Measurements from ENCODE around the gene SLC40A1. TPM values are rescaled to one million over a fixed set of nuclear protein-coding genes. Genes with fewer than 3 reads are reported as not detected.

Gene SLC40A1
- total RNA-seq, 2 experiments from 2014 or later, result 0.47 to 1.3 TPM

DNA sequence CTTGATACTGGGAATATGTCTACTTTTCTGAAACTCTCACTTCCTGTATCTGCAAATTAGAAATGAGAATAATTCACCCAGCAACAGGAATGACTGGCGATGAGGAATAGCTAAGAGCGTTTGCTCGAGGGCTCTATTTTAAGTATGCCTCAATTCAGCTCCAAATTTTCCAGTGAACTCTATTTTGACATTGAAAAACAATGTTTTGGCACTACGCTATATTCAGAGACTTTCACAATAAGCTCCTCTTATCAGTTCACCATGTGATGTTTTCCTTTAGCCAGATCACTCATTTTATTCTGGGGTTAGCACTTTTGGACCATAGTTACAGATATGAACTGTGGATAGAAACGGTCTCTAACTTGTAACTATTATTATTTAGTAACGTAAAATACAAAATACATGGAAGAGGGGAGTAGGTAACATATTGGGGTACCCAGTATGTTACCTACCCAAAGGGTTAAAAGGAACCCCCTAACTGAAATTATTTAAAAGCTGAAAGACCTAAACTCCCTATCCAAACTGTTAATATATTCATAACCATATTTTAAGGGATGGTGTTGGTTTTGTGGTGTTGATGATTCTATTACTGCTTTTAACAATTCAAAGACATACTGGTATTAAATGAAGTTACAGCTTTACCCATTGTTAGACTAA is 28.1 kb downstream of the SLC40A1 start:
- DNase-seq (no peak), ATAC-seq (no peak)
- no peaks in the 10 kb centered on the region for H3K9me3 Mint-ChIP-seq (ENCODE audit: low read depth)
- no peak overlapping the region for H3K4me3 Mint-ChIP-seq
- H3K27ac Mint-ChIP-seq, result no peak overlapping the region
- H3K36me3 Mint-ChIP-seq, result no peaks in the 10 kb centered on the region
- peaks cover 6% of the 10 kb centered on the region for H3K27me3 Mint-ChIP-seq
- CTCF ChIA-PET, result no interaction called here
- H3K4me1 Mint-ChIP-seq, result no peaks in the 10 kb centered on the region

DNA sequence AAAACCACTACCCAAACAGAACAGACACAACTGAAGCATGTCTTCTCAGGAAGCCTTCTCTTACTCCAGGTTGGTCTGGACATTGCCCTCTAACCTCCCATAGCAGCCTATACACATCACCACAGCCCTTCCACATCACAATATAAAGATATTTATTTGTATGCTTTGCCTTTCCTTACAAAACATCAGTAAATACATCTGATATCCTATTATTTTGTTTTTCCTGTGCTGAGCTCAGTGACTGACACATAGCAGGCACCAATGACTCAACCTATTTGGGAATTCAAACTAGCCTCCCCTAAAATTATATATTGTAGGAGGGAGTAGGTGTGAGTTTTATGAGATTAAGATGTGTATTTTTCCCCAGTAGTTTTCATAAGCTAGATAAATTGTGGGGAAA is 28.8 kb downstream of the SLC40A1 start:
- no peaks in the 10 kb centered on the region for H3K9me3 Mint-ChIP-seq (ENCODE audit: low read depth)
- CTCF ChIA-PET, result no interaction called here
- no peaks in the 10 kb centered on the region for H3K36me3 Mint-ChIP-seq
- no peak overlapping the region for H3K27ac Mint-ChIP-seq
- H3K4me1 Mint-ChIP-seq, result no peaks in the 10 kb centered on the region
- H3K27me3 Mint-ChIP-seq, result peaks cover 6% of the 10 kb centered on the region
- H3K4me3 Mint-ChIP-seq, result no peak overlapping the region
- DNase-seq (no peak), ATAC-seq (no peak)

DNA sequence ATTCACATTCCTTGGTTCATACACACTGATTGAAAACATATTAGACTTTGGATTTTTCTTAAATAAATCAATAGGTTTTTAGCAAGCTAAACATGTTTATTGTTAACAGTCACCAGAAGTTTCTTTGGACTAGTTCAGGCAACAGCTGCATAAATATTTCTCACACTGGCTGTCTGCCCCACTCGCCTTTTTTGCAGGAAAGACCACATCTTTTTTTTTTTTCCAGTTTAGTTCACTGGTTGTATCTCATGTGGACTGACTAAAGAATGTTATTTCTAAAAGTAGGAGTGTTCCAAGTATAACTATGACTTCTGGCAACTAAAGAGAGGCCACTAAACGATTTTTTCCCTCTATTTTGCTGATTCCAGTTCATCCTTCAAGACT is 31.1 kb downstream of the SLC40A1 start:
- H3K4me1 Mint-ChIP-seq, result no peaks in the 10 kb centered on the region
- no peak overlapping the region for H3K4me3 Mint-ChIP-seq
- no peaks in the 10 kb centered on the region for H3K9me3 Mint-ChIP-seq (ENCODE audit: low read depth)
- H3K27me3 Mint-ChIP-seq, result peaks cover 6% of the 10 kb centered on the region
- H3K36me3 Mint-ChIP-seq, result no peaks in the 10 kb centered on the region
- CTCF ChIA-PET, result interaction anchor here (1.0 kb wide), 1 partner anchor 9 kb away, joined by 3 read pairs; no protein-coding TSS in a partner anchor
- ATAC-seq (no peak), DNase-seq (no peak)
- H3K27ac Mint-ChIP-seq, result no peak overlapping the region

DNA sequence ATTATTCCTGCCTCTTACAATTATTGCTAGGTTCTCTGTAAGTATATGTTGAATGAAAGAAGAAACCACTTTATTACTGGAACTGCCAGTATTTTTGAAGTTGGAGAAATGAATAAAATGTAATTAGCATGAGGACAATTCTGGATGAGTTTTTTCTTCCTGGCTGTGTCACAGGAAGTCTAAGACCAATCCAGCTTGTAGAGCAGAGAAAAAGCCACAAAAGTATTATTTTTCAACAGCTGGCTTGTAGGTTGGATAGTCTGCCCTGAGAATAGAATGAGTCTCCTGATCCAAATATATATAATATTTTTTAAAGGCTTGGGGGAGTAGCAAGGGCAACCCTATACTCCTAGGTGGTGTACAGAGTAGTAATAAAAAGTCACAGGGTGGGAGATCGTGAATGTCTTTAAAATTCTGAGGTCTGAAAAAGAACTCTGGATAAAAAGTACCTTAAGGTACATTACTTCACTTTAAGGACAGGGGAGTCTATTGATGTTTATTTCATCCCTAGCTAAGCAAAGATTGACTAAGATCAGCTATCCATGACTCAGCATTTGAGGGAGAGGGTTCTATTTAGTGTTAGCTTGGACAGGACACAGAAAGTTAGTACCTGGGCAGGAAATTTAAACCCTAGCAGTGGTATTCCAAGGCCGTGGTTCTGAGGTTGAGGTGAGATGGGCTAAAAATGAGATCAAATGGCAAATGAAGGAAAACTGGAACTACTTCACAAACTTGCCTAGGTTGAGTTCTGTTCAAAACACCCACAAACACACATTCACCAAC is 31.7 kb downstream of the SLC40A1 start:
- Mint-ChIP-seq H3K36me3 (no peaks in the 10 kb centered on the region), H3K27ac (no peak overlapping the region), H3K9me3 (ENCODE audit: low read depth) (no peaks in the 10 kb centered on the region), H3K27me3 (peaks cover 6% of the 10 kb centered on the region), H3K4me3 (no peak overlapping the region), H3K4me1 (no peaks in the 10 kb centered on the region)
- ATAC-seq, result no peak
- DNase-seq, result no peak
- CTCF ChIA-PET, result interaction anchor here (1.0 kb wide), 1 partner anchor 8 kb away, joined by 3 read pairs; no protein-coding TSS in a partner anchor

DNA sequence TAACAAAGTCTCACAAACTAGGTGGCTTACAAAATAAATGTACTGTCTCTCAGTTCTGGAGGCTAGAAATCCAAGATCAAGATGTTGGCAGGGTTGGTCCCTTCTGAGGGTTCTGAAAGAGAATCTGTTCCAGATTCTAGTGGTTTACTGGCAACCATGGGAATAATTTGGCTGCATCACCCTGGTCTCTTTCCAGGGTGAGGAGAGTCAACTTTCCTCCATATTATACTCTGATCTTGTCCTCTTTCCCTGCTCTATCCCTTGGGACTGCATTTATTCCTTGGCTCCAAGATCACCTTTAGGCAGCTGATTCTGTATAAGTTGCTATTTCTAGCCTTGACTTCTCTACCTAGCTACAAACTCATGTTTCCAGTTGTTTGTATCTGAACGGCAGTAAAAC is 35.2 kb downstream of the SLC40A1 start:
- no peaks in the 10 kb centered on the region for H3K36me3 Mint-ChIP-seq

DNA sequence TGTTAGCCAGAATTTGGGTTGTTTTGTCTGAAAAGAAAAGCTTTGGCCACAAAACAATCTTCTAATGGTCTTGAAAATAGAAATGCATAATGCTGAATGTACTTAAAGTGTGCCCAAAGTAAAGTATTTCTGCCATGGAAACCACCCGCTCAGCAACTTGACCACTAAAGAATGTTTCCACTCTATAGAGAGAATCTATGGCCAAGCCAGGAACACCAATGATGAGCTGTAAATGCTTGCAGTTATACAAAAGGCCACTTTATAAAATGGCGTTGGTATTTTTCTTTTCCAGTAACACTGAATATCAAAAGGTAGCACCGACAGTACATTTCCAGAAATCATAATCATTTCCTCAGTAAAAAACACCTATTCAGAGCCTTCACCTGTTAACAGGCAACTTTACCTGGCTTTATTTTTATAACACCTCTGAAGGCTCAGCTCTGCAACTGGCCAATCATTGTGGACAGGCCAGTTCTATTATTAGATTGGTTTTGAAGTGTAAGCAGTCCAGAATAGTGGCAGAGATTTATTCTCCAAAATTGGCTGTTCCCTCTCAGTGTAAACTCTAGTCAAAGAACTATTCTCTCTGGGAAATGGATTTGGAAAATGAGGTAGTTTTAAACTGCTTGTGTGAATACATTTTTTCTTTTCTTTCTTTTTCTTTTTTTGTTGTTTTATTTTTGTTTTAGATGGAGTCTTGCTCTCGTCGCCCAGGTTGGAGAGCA is 36.1 kb downstream of the SLC40A1 start:
- no peak overlapping the region for H3K4me3 Mint-ChIP-seq
- H3K4me1 Mint-ChIP-seq, result no peaks in the 10 kb centered on the region
- no peaks in the 10 kb centered on the region for H3K27me3 Mint-ChIP-seq
- H3K27ac Mint-ChIP-seq, result no peak overlapping the region
- H3K36me3 Mint-ChIP-seq, result no peaks in the 10 kb centered on the region
- CTCF ChIA-PET, result no interaction called here
- H3K9me3 Mint-ChIP-seq (ENCODE audit: low read depth), result no peaks in the 10 kb centered on the region
- ATAC-seq (no peak), DNase-seq (no peak)

More for the DNA sequence above, 35.2 kb downstream of the SLC40A1 start:
- no peak overlapping the region for H3K4me3 Mint-ChIP-seq
- no peaks in the 10 kb centered on the region for H3K27me3 Mint-ChIP-seq
- H3K27ac Mint-ChIP-seq, result no peak overlapping the region
- DNase-seq (no peak), ATAC-seq (no peak)
- CTCF ChIA-PET, result no interaction called here
- H3K4me1 Mint-ChIP-seq, result no peaks in the 10 kb centered on the region
- H3K9me3 Mint-ChIP-seq (ENCODE audit: low read depth), result no peaks in the 10 kb centered on the region

DNA sequence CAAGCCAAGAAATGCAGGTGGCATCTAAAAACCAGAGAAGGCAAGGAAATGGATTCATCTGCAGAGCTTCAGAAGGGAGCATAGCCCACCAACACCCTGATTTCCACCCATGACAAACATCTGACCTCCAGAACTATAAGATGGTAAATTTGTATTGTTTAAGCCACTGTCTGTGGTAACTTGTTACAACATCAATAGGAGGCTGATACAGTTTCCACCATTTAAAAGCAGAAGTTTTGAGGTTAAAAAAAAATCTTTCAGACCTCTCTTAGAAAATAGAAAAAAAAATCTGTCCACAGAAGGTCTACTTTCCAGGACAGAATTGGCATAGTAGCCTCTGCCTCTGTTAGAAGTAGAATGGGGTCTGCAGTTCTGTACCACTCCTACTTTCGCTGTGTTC is 37.2 kb downstream of the SLC40A1 start:
- Mint-ChIP-seq H3K9me3 (ENCODE audit: low read depth) (no peaks in the 10 kb centered on the region), H3K36me3 (no peaks in the 10 kb centered on the region), H3K4me3 (no peak overlapping the region), H3K4me1 (no peaks in the 10 kb centered on the region), H3K27ac (no peak overlapping the region), H3K27me3 (no peaks in the 10 kb centered on the region)
- CTCF ChIA-PET, result no interaction called here
- no peak for DNase-seq
- ATAC-seq, result no peak

DNA sequence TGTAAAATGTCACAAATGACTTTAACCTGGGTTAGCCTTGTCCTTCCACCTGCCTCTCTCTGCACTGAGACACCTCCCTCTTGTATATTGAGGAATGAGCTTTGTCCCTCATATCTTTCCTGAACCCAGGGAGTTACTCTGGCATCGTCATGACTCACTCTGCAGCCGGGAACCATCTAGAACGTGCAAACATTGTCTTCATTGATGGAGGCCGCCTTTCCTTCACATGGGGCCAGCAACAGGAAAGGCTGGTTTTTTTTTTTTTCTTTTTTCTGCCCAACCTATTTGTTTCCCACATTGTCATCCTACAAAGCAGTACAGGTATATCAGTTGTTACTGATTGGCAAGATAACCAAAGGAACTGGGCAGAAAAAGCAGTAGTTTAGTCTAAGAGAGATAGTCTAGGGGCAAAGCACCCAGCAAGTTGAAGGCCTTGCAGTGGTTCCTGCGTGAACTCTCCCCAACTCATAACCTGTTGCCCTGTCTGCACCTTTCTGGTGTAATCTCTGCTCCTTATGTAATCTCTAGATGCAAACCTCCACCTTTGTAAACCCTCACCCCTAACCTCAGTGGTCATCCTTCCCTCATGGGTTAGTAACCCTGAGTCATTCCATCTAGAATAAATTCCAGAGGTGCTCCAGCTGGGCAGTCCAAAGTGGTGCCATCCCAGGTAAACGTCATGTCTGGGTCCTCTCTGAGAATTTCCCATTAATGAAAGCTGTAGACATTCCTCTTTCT is 38.3 kb downstream of the SLC40A1 start:
- Mint-ChIP-seq H3K9me3 (ENCODE audit: low read depth) (no peaks in the 10 kb centered on the region), H3K36me3 (no peaks in the 10 kb centered on the region), H3K4me3 (no peak overlapping the region), H3K4me1 (no peaks in the 10 kb centered on the region), H3K27ac (no peak overlapping the region), H3K27me3 (peaks cover 6% of the 10 kb centered on the region)
- no peak for DNase-seq
- CTCF ChIA-PET, result no interaction called here
- no peak for ATAC-seq

DNA sequence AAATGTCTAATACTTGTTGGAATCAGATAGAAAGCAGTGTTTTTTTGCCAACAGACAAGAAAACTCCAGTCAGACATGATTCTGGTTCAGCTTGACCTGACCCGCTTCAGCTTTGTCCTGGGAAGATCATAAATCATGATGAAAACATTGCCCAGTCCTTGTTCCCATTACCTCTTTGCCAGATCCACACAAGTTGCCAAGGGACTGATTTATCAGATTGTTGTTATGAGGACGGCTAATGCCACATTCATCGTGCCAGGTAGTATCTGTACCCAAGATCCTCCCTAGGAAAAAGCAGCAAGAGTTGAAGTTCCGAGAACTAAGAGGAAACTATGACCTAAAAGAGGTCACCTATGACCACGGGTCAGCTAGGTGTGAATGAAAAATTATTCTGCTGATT is 39.0 kb downstream of the SLC40A1 start:
- Mint-ChIP-seq H3K9me3 (ENCODE audit: low read depth) (no peaks in the 10 kb centered on the region), H3K4me3 (no peak overlapping the region), H3K27me3 (peaks cover 9% of the 10 kb centered on the region), H3K4me1 (no peaks in the 10 kb centered on the region), H3K27ac (no peak overlapping the region), H3K36me3 (no peaks in the 10 kb centered on the region)
- ATAC-seq (no peak), DNase-seq (no peak)
- CTCF ChIA-PET, result no interaction called here

DNA sequence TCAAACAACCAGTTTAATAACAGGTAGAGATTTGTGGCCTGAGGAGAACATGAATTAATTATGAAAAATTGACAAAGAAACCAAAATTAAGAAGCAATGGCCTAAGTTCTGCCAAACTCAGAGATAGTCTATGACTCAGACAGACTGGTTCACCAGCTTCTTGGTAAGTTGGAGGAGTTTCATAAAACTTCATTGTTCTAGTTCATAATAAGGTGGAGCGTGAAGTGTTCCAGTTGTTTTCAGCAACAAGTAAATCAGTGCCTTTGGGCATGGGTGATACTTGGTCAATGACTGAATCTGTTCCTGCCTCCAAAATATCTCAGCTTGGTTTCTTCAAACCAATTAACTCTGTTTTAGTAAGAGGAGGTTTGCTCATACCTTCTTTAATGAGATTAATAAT is 40.0 kb downstream of the SLC40A1 start:
- DNase-seq, result no peak
- no peaks in the 10 kb centered on the region for H3K9me3 Mint-ChIP-seq (ENCODE audit: low read depth)
- peaks cover 9% of the 10 kb centered on the region for H3K27me3 Mint-ChIP-seq
- no peaks in the 10 kb centered on the region for H3K36me3 Mint-ChIP-seq
- no peak for ATAC-seq
- CTCF ChIA-PET, result interaction anchor here (1.0 kb wide), 1 partner anchor 9 kb away, joined by 3 read pairs; no protein-coding TSS in a partner anchor
- no peak overlapping the region for H3K4me3 Mint-ChIP-seq
- H3K4me1 Mint-ChIP-seq, result no peaks in the 10 kb centered on the region
- H3K27ac Mint-ChIP-seq, result no peak overlapping the region

DNA sequence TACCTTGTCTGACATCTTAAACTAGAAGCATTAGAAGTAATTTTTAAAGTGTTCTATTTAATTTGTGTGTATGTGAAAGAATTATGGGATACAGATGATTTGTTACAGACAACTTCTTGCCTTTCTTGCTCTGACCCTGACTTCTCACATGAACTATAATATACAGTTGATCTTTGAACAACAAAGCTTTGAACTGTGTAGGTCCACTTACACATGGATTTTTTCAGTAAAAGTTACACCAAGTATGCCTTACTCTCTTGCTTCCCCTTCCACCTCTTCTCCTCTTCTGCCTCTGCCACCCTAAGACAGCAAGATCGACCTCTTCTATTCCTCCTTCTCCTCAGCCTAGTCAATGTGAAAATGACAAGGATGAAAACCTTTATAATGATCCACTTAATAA is 42.2 kb downstream of the SLC40A1 start:
- H3K27ac Mint-ChIP-seq, result no peak overlapping the region

DNA sequence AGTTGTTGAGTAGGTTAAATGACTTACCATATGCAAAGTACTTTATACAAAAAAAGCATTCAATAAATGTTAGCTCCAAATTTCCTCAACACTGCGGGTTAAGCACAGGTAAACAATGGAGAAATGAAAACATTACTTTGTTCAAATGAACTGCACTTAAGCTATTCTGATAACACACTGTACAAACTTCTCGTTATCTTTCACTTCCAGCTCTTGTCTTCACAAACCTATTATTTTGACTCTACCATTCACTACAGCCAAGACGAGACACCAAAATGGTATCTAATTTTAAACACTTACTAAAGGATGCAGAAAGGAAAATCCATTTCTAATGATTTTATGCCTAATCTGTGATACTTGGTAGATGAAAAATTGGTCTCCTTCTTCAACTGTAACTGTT is 43.8 kb downstream of the SLC40A1 start:
- H3K4me1 Mint-ChIP-seq, result no peaks in the 10 kb centered on the region
- H3K27me3 Mint-ChIP-seq, result peaks cover 9% of the 10 kb centered on the region
- no peaks in the 10 kb centered on the region for H3K9me3 Mint-ChIP-seq (ENCODE audit: low read depth)
- no peak overlapping the region for H3K4me3 Mint-ChIP-seq
- no peak overlapping the region for H3K27ac Mint-ChIP-seq
- no peaks in the 10 kb centered on the region for H3K36me3 Mint-ChIP-seq
- DNase-seq (no peak), ATAC-seq (no peak)
- CTCF ChIA-PET, result no interaction called here

More for the DNA sequence above, 42.2 kb downstream of the SLC40A1 start:
- ATAC-seq (no peak), DNase-seq (no peak)
- CTCF ChIA-PET, result no interaction called here
- no peaks in the 10 kb centered on the region for H3K9me3 Mint-ChIP-seq (ENCODE audit: low read depth)
- H3K36me3 Mint-ChIP-seq, result no peaks in the 10 kb centered on the region
- peaks cover 9% of the 10 kb centered on the region for H3K27me3 Mint-ChIP-seq
- H3K4me3 Mint-ChIP-seq, result no peak overlapping the region
- no peaks in the 10 kb centered on the region for H3K4me1 Mint-ChIP-seq

Measured in activated CD8-positive, alpha-beta memory T cell treated with anti-CD3 and anti-CD28 coated beads, Interleukin-2, amount 10 ng/mL, durations not matched to agents 7 days and 5 days (primary cell).